ENCODE measurements around the gene LAD1.

LAD1 gene

DNA sequence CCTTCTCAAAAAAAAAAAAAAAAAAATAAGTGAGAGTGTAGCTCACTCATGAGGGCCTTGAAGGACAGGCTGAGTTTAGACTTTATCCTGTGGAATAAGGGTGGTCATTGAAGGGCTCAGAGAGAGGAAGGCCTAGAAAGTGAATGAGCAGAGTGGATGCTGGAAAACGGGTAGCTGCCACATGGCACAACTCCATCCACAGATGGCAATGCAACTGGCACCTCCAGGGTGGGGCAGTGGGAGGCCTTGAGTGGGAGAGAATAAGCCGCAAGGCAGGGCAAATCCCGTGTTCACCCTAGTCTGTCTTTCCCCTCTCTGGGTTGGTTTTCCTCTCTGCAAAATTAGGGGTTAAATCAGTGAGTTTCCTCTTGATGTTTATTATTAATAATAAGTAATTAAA, 19.3 kb upstream of the LAD1 start:
- DNase-seq (ENCODE audit: low spot score): no peak

GRCh38 chr1:201414051-201414738, 15.1 kb upstream of the LAD1 start:
- no peak for DNase-seq (ENCODE audit: low spot score)

GRCh38 chr1:201411292-201411691, 12.2 kb upstream of the LAD1 start:
- DNase-seq (ENCODE audit: low spot score): no peak

DNA sequence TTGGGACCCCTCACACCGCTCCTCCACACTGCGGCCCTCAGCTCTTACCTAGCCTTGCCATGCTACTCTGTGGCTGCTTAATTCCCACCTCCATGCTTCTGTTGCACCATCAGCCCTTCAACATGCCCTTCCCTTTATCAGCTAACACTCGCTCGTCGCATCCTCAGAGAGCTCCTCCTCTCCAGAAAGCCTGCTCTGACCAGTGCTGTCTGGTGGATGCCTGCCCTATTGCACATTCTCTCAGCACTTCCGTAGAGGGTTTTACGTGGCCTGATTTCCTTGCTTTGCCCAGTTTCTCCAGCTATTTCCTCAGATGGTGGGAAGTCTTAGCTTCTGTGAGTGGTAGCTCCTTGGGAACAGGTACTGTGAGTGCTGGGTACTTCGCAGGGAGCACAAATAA, 10.3 kb upstream of the LAD1 start:
- no peak for DNase-seq (ENCODE audit: low spot score)

- DNase-seq (ENCODE audit: low spot score): no peak
These were observed 9.7 kb upstream of the LAD1 start for GRCh38 chr1:201408834-201409200.

GRCh38 chr1:201408176-201408833, 9.2 kb upstream of the LAD1 start:
- peak; percentile 71 for DNase-seq (ENCODE audit: low spot score)

DNA sequence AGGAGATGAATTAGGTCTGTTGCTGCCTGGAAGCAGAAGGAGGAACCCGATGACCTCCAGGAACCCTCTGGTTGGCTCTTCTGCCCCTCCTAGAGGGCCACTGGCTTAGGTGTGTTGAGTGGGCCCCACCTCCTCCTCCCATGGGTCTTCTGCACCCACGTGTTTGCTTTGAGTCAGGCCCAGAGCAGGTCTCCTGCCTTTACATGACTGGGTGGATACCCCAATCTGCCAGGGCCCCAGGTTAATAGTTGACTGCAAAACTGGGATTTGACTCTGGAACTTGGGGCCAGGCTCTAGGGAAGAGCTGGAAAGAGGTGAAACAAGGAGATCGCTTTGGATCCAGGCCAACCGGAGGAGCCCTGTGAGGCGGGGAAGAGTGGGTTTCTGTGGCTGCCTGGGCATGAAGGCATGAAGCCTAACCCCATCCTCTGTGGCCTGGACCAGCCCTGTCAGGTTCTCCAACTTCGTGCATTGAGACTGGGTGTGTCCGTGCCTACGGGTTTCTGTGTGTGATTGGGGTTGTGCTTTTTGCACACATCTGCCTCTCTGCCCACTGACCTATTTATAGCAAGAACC, 7.8 kb upstream of the LAD1 start:
- peak; percentile 68 for DNase-seq (ENCODE audit: low spot score)

DNA sequence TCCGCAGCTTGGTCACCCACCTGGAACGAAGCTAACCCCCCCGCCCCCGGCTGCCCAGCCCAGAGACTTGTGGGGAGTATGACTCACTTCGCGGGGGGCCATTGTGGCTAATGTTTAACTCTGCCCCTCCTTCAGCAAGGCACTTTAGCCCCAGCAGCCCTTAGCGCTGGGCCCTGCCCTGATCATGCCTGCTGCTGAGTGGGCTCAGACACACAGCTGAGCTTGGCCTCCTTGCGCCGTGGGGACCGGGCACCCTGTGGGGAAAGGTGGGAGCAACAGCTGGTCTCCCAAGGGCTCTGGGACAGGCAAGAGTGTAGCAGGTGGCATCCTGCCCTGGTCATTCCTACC, 6.3 kb upstream of the LAD1 start:
- DNase-seq (ENCODE audit: low spot score): peak; percentile 81

DNA sequence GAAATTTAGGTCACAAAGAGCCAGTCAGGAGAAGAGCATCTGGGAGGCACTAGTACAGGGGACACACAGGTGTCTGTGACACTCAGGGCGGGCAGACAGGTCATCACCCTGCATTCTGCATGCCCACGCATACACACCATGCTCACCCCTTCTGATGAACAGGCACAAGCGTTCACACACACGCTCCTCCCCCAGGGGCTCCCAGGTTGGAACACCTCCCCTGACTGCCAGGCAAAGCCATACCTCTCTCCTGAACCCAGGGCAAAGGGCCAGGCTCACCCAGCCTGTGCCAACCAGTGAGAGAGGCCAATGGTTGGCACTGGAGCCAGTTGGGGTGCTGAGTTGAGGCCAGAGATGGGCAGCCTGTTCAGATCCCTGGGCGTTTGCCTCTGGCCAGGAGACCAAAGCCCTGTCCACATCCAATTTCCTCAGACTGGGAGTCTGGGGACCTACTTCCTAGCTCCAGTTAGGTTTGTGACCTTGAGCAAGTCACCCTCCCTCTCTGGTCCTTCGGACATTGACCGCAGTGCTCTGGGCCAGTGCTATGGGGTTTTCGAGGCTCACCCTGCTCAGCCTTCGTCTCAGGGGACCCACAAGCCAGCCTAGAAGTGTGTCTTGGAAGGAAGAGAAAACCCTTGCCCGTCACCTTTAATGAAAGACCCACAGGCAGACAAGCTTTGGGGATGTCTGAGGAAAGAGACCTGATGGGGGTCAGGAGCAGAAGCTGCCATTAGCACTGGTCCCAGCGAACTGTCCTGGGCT, 5.8 kb upstream of the LAD1 start:
- peak; percentile 71 for DNase-seq (ENCODE audit: low spot score)

DNA sequence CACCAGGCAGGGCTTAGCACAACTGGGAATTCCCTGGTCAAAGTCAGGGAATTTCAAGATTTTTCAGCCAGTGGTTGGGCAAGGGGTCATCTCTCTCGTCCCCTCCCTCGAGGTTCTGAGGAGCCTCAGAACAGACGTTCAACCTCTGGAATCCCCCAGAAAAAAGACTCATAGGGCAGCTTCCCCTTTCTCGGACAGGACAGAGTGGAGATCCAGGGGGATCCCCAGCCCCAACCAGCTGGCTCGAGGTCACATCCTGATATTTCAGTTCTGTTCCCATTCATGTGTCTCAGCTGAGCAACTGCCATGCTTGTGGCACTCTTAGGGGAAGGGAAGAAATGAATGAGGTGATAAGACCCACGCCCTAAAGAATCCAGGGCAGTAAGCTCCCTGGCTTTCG, 4.9 kb upstream of the LAD1 start:
- no peak for DNase-seq (ENCODE audit: low spot score)

GRCh38 chr1:201403359-201403758, 4.2 kb upstream of the LAD1 start:
- DNase-seq (ENCODE audit: low spot score): no peak

- DNase-seq (ENCODE audit: low spot score): no peak
These were observed 2.6 kb upstream of the LAD1 start for GRCh38 chr1:201401700-201402099.

- no peak for DNase-seq (ENCODE audit: low spot score)
These were observed 1.7 kb upstream of the LAD1 start for GRCh38 chr1:201400852-201401230.

GRCh38 chr1:201400212-201400851, 1.2 kb upstream of the LAD1 start:
- DNase-seq (ENCODE audit: low spot score): no peak

- peak; percentile 73 for DNase-seq (ENCODE audit: low spot score)
These were observed 415 bp upstream of the LAD1 start for GRCh38 chr1:201399352-201400126.

GRCh38 chr1:201397675-201398074, 1.4 kb downstream of the LAD1 start:
- peak; percentile 70 for DNase-seq (ENCODE audit: low spot score)

GRCh38 chr1:201396861-201397464, 2.2 kb downstream of the LAD1 start:
- peak; percentile 71 for DNase-seq (ENCODE audit: low spot score)

DNA sequence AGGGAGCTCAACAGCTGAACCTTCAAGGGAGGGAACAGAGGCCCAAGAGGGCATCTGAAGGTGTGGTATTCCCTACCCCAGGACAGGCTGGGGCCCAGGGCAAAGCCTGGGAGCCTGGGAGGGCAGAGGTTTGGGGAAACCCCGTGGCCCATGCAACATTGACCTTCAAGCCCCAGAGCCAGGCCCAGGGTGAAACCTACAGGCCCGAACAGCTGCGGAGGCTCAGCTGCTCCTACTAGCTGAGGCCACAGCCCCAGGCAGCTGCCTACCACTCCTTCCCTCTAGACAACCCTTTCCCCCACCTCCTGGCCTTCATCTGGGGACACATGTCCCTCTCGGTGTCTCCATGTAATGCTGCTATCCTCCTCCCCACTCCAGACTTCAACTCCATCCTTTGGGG, 3.2 kb downstream of the LAD1 start:
- no peak for DNase-seq (ENCODE audit: low spot score)

DNA sequence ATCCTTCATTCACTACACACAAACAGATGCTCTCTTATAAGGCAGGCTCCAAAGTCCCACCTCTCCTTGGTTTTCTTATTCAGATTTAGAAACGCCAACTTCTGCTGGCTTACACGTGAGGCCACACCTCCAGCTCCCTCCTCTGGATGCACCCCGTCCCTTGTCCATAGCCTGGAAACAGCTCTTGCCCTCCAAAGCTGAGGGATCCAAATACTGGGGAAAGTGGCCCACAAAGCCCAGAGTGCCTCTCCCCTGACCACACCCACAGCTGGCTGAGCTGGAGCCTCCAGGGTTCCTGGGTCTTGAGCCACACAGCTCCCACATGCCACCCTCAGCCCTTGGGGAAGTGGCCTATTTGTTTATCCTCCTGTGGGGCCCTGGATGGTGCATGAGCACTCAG, 4.5 kb downstream of the LAD1 start:
- DNase-seq (ENCODE audit: low spot score): no peak

DNA sequence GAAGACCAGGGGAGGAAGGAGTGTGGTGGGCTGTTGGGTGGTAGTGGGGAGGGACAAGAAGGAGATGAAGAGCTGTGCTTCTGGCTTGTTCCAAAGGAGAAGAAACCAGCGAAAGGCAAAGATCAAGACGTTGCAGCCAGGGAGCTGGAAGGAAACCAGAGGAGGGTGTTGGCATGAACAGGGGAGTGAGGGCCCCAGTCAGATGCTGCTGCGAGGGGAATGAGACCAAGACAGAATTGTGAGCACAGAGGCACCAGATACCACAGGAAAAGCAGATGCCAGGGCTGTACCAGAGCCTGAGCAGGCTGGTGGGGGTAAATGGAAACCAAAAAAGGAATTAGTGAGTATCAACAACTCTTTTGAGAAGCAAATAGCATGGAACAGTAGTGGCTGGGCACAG, 6.0 kb downstream of the LAD1 start:
- DNase-seq (ENCODE audit: low spot score): no peak

Measured in SW480 (cell line).